GM12872 (cell line): ENCODE measurements around the gene RETREG1.

ENCODE experiments used
- TF ChIP-seq, protein P1 (sequence below): IDR thresholded peaks from 3 replicates; pipeline ENCODE4 v1.5.1; 2011; ENCODE audit warnings: low read depth, mild to moderate bottlenecking, low read length, moderate library complexity; ENCODE audit not compliant: insufficient read depth

The RETREG1 gene

DNA sequence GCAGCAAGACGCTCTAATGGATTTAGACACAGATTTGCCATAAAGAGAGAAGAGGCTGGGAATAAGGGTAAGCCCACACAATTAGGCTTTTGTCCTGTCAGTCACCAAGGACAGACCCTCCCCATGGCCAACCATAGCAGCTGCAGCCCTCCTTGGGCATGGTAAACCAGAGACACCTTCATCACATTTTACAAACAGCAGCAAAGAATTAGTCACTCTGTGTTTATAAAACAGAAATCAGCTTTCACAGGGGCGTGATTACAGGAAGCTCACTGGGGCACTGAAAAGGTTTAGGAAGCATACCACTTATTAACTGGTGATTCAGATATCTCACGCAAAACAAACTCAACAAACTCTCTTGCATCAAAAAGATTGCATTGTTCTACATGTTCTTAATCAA, 113.9 kb downstream of the RETREG1 start:
- TF ChIP-seq, protein P1, sequence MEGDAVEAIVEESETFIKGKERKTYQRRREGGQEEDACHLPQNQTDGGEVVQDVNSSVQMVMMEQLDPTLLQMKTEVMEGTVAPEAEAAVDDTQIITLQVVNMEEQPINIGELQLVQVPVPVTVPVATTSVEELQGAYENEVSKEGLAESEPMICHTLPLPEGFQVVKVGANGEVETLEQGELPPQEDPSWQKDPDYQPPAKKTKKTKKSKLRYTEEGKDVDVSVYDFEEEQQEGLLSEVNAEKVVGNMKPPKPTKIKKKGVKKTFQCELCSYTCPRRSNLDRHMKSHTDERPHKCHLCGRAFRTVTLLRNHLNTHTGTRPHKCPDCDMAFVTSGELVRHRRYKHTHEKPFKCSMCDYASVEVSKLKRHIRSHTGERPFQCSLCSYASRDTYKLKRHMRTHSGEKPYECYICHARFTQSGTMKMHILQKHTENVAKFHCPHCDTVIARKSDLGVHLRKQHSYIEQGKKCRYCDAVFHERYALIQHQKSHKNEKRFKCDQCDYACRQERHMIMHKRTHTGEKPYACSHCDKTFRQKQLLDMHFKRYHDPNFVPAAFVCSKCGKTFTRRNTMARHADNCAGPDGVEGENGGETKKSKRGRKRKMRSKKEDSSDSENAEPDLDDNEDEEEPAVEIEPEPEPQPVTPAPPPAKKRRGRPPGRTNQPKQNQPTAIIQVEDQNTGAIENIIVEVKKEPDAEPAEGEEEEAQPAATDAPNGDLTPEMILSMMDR = no peak

GRCh38 chr5:16500024-16500423, 116.8 kb downstream of the RETREG1 start:
- TF ChIP-seq, protein P1 = no peak

DNA sequence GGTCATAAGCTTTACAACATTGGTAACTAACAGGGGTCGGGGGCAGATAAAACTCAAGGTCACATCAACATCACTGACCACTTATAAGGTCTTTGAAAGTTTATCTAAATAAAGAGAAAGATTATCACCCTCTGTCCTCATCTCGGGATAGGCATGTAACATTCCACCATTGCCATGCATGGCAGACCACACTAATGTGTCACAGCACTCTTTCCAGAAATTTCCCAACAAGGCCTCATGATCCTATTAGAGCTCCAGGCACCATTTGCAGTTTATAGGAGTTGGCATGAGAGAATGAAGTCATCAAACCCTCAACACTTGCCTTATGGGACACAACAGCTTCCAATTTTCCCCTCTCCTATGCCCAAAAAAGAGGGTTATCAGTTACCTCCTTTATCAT, 119.3 kb downstream of the RETREG1 start:
- TF ChIP-seq, protein P1 = no peak

- TF ChIP-seq, protein P1 = no peak
These were observed 123.5 kb downstream of the RETREG1 start for GRCh38 chr5:16493261-16493660.

DNA sequence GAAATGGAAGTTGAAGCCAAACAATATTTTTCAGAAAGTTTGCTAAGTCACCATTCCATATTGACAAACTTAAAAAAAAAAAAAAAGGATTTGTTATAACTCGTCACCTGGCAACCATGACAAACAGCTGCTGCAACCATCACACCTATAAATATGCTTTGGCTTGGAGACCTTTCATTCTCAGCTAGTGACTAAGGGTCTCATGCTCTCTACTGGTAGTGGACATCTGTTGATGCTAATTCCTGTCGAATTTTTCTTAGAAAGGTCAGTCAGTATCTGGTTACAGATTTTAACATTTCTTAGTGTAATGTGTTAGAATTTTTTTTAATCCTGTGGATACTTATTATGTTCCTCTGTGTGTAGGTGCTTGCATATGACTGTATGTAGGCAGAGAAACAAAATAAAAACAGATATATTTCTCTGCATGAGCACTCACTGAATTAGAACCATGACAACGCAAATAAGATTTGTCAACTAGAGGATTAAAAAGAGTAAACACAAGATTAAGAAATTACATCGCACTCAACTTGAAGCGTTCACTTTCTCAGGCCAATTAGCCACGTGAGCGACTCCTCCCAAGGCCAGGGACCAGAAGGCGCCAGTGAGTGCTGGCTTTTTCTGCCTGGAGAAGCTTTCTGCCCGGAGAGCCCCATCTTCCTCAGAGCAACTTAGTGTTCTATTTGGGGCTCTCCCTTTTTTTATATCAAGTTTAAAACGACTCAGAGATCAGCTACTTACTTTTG, 124.2 kb downstream of the RETREG1 start:
- TF ChIP-seq, protein P1 = no peak

GRCh38 chr5:16490911-16491310, 125.9 kb downstream of the RETREG1 start:
- TF ChIP-seq, protein P1 = no peak

GRCh38 chr5:16489322-16489791, 127.4 kb downstream of the RETREG1 start:
- TF ChIP-seq, protein P1 = peak; percentile 31; the same call in 1 of the 3 replicates

GRCh38 chr5:16487456-16487855, 129.3 kb downstream of the RETREG1 start:
- TF ChIP-seq, protein P1 = no peak
